GM19452 (cell line): ENCODE data around the gene AVPR2.

Experiments used
- ATAC-seq: cut with Tn5 transposase; IDR thresholded peaks from one replicate; pipeline ENCODE4 v1.9.1; 2021; ENCODE audit not compliant: unreplicated experiment

Gene AVPR2

DNA sequence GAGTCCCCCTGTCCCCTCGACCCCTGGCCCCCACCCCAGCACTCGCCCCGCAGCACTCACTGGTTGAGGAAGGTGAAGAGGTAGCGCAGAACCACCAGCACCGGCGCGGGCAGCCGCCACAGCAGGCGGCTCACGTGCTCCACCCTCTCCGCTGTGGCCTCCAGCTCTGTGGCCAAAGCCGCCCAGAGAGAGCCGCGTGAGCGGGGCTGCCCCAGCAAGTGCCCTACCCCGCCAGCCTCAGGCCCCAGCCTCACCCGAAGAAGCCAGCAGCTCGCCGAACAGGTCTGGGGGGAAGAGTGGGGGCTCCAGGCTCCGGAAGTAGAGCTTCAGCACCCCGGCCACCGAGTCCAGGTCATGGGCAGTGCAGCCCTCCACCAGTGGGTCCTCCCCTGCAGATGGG is 6.0 kb downstream of the AVPR2 start:
- no peak for ATAC-seq

DNA sequence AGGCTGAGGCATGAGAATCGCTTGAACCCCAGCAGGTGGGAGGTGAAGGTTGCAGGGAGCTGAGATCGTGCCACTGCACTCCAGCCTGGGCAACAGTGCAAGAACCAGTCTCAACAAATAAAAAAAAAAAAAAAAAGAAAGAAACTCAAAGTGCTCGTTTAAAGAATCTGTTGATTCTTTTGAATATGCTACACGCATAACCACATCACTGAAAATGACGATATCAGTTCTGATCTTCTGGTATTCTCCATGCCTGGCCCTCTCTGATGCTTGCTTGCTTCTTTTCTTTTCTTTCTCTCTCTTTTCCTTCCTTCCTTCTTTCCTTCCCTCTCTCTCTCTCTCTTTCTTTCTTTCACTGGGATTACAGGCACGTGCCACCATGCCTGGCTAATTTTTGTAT is 7.3 kb downstream of the AVPR2 start:
- no peak for ATAC-seq

DNA sequence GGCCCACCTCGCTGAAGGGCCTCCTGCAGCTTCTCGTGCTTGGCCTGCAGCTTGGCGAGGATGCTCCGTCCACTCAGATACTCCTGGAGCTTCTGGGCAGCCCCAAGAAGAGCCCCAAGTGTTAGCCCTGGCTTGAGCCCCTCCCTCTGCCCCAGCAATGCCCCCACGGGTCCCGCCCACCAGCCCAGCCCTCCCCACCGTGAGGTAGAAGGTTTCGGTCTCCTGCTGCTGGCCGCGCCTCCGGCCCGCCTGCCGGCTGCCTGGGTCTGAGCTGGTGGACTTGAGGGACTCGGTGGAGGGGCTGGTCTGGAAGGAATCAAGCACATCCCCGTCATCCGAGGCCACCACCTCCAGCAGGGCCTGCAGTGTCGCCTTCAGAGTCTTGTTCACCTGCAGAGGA is 8.7 kb downstream of the AVPR2 start:
- no peak for ATAC-seq

DNA sequence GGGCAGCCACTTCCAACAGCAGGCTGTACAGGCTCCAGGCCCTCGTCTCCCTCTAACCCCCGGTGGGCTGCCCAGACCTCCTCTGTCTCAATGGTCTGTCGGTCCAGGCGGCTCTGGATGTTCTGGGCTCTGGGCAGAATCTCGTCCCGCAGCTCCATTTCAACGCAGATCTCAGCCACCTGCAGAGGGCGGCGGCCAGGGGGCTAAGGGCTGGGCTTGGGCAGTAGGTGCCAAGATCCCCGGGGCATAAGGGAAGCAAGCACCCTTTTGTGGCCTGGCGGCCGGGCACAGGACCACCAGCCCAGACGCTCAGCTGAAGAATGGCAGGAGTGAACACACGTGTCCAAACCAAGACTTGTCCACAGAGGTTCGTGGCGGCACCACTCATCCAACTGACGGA is 9.2 kb downstream of the AVPR2 start:
- ATAC-seq = no peak

DNA sequence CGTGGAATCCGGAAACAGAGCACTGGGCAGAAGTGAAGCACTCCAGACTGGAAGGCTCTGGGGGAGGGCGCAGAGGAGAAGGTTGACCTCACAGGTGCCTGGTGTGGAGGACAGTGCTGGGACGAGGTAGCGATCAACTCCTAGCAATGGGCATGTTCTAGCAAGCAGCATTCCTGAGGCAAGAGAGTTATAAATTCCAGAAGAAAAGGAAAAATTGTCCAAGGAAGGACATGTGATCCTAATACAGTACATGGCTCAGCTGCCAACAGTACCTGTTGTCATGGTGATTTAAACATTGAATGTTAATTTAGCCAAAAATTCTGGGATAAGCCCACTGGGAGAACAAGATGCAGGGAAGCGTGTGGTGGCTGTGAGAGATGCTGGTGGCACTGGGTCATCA is 13.4 kb downstream of the AVPR2 start:
- no peak for ATAC-seq

DNA sequence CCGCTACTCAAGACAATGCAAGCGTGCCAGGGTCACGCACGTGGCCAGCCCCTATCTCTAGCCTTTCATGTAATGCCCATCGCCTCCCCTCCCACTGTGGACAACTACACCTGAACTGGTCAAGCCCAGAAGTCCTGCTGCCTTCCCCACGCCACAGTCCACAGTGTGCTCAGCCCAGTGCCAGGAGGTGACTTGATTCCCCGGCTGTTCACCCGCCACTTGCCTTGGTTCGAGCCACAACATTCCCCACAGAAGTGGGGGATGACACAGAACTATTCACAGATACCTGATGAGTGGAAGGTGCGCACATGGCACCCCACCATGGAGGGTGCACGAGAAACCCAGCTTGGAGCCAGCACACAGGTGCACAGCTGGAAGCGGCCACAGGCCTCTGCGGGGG is 14.8 kb downstream of the AVPR2 start:
- ATAC-seq = no peak

DNA sequence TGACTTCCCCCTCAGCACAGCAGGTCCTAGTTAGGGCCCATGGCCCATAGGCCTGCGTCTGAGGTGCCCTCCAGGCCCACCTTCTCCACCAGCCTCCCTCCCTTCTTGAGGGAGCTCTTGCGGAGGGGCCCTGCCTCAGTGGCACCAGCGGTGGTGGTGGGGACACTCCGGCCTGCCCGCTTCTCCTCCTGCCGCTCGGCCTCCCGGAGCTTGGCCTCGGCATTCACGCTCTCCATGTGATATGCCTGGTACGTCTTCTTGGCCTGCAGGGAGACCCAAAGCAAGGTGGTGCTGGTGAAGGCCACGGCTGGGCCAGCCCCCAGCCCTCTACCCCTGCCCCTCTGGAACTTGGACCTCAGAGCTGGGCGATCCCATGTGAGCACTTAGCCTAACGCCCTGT is 16.1 kb downstream of the AVPR2 start:
- ATAC-seq = no peak

DNA sequence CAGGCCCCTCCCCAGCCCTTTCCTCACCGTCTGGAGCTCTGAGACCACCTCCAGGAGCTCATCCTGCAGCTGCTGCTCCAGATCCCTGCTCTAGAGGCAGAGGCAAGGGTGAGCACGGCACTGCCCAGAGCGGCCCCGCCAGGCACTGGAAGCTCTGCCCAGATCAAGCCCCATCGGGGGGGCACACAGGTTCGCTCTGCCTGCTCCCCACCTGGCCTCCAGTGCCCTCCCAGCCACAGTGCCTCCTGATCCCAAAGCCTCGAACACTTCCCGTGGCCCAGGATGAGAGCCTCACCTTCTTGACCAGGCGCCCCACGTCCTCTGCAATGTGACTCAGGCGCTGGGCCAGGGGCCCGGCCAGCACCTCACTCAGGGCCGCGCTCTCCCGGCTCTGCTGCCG is 16.6 kb downstream of the AVPR2 start:
- ATAC-seq = no peak

DNA sequence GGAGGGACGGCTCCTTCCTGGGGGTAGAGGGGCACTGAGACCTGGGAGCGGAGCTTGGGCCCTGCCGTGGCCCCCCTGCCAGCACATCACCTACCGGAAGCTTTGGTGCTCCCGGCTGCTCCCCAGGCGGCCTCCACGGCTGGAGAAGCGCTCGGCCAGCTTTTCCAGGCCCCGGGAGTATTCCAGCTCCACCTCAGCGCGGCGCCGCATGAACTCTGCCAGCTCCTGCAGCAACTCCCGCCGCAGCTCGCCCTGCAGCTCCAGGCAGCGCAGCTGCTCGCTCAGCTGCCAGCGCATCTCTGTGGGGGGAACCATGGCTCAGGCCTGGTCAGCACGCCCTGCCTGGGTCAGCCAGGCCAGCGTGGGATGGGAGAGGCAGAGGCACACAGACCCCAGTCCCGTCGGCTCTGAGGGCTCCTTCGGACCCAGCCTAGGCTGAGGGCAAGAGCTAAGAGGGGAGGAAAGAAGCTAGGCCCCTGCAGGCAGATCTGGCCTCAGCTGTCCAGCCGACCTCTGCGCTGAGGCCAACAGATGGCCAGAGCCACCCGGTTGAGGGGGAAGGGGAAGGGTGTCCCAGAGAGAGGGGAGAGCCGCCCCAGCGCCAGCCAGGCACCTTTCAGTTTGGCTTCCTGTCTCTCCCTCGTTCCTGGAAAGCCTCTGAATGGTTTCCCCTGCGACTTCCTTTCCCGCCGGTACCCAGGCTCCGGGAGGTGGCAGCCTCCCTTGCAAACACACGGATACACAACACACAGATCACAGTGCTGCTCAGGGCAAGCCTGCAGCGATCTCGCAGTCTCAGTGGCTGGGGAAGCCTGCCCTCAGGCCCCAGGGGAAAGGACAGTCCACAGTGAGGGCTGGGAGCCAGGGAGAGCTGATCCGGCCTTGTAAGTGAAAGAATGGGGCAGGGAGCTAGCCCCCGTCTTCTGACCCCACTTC is 17.3 kb downstream of the AVPR2 start:
- ATAC-seq = no peak

DNA sequence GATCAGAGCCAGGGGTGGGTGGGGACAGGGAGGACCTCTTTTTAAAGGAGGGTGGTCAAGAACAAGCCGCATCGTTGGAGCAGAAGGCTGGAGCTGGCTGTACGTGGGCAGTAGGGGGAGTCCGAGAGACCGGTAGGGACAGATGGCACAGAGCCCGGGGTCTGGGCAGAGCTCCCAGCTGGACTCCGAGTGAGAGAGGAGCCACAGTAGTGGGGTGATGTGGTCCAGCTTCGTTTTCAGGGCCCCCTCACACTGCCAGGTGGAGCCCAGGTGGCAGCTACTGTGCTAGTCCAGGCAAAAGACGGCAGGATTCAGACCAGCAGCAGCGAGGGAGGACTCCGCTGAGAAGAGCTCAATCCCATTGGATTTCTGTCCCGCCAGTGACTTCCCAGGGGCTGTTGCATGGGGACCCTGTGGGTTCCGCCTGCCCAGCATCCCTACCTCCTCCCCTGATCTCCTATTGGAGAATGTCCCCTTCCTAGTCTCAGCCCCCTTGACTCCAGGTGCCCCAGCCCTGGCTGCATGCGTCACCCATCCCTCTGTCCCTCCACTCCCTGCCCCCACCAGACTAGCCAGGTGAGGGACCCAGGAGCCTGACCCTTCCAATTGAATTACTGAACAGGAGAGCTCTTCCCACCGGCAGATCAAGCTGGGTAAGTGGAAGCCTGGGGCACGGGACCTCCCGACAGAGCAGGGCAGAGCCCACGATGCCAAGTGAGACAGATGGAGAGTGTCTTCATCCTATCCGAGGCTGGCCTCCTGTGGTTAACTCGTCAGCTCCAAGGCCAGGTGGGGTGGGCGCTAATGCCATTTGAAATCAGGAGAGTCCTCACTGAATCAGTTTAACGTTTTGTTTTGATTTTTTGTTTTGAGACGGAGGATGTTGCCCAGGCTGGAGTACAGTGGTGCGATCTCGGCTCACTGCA is 18.7 kb downstream of the AVPR2 start:
- no peak for ATAC-seq

DNA sequence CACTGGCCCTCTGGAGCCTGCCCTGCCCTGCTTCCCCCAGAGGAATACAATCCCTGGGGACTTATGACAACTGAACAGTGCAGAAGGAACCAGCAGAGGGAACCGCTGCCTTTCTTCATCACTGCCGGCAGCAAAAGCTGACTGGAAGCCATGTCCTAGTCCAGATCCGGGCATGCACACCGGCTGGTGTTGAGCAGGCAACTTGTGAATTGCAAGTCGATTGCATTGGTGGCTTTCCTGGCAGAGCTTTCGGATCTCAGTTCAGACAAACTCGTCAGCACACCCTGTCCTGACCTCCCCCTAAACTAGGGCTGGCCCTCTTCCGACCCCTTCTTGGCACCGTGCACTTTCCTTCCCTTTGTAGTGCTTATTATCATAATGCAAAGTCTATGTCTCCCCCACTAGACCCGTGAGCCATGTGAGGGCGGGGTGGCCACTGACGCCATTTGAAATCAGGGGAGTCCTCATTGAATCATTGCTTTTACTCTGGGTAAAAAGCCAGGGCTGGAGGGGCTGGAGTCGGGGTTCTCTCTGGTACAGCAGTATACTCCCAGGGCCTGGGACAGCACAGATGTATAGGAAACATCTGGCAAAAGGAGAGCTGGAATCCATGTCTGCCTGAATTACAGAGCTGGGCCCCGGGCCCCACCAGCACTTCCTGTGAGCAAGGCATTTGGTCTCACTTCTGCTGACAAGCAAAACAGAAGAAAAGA is 19.8 kb downstream of the AVPR2 start:
- ATAC-seq = no peak

DNA sequence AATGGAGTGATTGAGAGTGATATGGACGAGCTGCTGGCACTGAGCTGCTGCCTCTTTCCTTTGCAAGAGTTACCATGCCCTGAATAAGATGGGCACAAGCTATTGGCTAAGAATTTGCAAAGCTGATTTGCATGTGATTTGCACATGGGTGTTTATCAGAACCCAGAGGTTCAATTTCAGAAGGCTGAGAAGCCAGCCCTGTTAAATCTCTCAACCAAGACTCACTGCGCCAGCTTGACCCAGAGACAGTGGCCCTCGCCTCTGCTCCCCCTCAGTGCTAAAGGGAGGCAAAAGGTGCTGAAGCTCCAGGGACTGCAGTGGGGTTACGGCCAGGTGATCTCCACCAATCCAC is 20.9 kb downstream of the AVPR2 start:
- ATAC-seq = no peak

DNA sequence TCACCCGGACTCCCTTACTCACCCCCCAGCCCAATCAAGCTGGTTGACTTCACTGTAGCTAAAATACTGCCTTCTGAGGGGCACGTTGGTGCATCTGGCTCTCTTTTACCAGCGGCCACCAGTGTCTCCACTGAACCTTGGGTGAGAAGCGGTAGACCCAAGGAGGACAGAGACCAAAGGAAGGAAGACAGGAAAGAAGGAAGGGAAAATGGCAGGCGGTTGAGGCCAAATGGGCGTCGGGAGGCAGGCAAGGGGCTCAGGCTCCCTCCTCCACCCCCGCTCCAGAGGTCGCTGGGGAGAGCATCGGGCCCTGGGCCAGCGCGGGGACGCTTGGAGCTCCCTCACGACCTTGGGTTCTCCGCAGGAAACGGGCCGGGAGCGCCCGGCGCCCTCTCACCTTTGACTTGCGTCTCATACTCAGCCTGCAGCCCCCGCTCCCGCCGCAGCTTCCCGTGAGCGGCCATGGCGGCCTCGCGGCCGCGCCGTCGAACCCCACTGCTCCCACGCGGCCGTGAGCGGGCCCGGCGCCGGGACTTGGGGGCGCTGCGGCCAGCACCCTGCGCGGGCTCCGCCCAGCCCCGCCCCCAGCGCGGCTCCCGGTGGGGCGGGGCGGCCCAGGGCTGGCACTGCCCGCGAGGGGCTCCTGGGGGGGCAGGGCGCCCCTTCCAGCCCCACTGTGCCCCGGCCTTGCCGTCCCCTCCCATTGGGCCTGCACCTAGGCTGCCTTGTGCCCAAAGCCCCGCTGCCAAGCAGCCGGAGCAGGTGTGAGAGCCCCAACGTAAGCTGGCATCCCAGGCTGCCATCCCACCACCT is 21.5 kb downstream of the AVPR2 start, which contains the start of gene ARHGAP4:
ARHGAP4 (minus strand) TSS at position 526 of the 813 bp plus-strand sequence; CDS start at position 464, 62 bp downstream.
- no peak for ATAC-seq

DNA sequence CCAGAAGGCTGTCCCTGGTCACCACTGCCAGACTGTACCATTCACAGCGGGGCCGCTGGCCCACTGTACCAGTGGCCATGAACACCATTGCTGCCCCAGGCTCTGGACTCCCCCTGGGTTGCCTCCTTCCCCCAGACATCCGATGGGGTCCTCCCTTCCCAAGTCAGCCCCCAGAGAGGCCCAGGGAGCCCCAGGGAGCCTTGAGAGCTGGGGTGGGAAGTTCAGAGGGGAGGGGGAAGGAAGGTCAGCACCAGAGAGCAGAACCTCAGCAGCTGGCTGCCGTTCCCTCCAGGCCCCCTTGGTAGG is 22.0 kb downstream of the AVPR2 start:
- ATAC-seq = no peak

DNA sequence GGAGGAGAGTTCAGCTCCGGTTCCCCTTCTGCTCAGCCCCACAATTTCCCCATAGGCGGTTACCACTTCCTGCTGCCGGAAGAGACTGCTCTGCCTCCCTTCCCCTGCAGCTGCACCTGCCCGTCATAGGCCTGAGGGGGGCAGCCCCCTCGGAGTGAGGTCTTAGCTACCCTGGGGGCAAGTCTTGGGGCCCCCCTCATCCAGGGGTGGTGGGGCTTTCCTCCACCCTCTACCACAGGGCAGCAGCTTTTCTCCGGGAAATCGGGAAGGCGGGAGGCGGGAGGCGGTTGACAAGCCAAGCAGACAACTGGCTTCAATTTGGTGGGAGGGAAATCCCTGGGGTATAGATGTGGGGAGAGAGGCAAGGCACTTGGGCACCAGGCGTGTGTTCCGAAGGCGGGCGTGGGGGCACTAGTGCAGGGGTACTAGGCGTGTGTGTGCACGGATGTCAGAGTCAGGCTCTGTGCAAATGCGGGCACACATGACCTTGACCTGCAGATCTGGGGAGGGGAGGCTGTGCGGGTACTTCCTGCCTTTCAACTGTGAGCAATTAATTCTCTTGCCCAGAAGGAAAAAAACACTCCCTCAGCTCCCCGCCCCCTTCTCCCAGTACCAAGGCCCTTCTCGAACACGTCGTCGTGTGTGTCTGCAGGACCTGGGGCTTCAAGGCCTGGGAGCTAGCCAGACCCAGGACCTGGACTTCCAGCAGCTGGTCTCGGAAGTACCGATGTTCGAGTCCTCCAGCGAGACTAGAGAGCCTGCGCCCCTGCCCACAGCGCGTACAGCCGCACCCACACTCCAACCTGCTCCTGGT is 22.6 kb downstream of the AVPR2 start:
- peak; percentile 44 for ATAC-seq

DNA sequence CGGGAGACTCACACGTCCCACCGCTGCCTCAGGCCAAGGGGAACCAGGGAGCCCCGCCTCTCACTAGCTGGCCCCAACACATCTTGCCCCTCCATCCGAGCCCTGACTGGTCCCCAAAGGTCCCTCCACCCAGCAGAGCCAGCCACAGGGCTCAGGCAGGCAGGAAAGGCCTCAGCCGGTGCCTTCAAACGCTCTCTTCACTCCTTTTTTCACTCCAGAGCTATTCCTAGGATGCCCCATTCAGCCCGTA is 23.1 kb downstream of the AVPR2 start:
- ATAC-seq = no peak

DNA sequence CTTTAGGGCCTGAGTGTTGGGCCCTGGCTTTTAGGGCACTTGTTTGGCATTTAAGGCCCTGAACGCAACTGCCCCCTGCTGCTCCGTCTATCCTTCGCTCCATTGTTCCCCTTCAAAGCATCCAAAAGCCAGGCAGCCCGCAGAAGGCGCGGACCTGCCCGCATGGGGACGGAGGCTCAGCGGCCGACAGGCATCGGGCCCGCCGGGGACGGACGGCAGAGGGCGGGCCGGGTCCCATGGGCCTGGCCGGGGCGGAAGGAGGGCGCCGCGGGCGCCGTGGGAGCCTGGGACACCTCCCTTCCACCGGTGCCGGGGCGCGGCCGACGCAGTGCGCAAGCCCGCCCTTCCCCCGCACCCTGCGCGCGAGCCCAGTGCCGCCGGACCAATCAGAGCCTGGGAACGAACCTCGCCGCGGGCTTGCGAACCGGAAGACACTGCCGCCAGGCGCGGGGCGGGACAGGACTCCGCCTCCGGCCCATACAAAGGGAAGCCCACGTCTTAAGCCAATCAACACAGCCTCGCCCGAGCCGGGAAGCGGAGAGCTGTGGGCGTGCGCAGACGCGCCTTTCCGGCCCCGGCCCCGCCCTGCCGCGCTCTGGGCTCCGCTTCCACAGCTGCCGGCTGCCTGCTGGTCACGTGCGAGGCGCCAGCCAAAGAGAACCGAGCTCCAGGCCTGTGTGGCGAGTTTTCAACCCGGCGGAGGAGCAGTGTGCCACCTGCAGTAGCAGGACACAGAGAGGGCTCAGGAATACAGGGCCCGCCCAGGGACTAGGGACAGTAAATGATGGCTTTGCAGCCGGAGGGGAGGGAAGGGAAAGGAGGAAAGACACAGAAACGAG is 23.7 kb downstream of the AVPR2 start:
- ATAC-seq = peak; percentile 65

DNA sequence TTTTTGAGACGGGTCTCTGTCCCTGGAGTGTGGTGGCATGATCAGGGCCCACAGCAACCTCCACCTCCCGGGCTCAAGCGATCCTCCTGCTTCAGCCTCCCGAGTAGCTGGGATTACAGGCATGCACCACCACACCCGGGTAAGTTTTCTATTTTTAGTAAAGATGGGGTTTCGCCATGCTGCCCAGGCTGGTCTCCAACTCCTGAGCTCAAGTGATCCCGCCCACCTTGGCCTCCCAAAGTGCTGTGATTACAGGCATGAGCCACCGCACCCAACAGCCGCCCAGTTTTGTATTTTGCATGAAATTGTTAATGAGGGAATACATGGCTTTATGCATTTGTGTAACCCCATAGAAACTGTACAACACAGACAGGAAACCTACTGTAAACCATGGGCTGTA is 24.4 kb downstream of the AVPR2 start:
- ATAC-seq = no peak

DNA sequence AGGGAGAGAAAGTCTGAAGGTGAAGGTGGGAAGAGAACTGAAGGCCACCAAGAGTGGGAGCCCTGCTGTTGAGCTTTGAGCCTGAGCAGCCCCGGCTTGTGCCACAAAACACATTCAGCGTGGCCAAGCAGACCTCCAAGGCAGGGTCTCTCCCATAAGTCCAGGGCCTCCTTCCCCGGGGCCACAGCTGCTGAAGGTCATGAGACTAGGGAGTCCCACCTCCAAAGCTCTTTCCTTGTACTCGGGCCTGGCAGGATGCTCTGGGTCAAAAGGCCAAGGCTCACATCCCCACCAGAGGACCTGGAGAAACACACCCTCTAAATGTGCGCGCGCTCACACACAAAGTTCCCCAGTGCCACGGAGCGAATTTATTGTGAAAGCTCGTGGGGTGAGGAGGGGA is 25.1 kb downstream of the AVPR2 start:
- no peak for ATAC-seq
